Ovary (tissue), 3 donors: Measurements from ENCODE around the gene SMG9.

Experiments used
- EP300 ChIP-seq: sonication (generic); formaldehyde crosslinking; IDR thresholded peaks from one replicate; pipeline ENCODE4 v1.6.1; 2017; ENCODE audit warnings: antibody characterized with exemption
- POLR2A ChIP-seq: fragments of 450-650 bp; IDR thresholded peaks from one replicate; pipeline ENCODE4 v1.6.1; 2017; ENCODE audit warnings: antibody characterized with exemption, mild to moderate bottlenecking, moderate library complexity
- TF ChIP-seq, protein P1 (sequence below), 3 donors: fragments of 450-650 bp in 2 of 3; fragments of 200-600 bp in 1 of 3; IDR thresholded peaks; one replicate each; pipeline versions ENCODE4 v1.5.1 to v1.8.0; 2016 to 2022; ENCODE audit warnings: antibody characterized with exemption in 3 of 3, mild to moderate bottlenecking in 1 of 3
- donor health status: DM: no; HTN: no; CAD: no.

DNA sequence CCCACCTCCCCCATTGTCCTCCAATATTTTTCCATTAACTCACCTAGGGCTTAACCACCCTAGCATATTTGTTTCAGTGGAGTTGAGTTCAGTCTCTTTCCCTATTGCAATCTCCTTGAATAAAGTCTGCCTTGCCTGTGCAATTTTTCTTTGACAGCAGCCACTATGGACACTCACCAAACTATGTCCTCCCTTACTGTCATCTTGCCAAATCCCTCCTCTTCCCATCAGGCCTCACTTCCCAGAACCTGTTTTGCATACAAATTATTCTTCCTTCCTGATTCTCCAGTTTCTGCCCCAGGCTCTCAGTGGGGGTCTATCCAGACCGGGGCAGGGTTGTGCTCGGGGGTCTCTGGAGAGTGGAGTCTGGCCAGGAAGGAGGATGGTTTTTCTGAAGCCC, 49.7 kb upstream of the SMG9 start:
- TF ChIP-seq POLR2A (no peak), EP300 (no peak)
- TF ChIP-seq, protein P1, sequence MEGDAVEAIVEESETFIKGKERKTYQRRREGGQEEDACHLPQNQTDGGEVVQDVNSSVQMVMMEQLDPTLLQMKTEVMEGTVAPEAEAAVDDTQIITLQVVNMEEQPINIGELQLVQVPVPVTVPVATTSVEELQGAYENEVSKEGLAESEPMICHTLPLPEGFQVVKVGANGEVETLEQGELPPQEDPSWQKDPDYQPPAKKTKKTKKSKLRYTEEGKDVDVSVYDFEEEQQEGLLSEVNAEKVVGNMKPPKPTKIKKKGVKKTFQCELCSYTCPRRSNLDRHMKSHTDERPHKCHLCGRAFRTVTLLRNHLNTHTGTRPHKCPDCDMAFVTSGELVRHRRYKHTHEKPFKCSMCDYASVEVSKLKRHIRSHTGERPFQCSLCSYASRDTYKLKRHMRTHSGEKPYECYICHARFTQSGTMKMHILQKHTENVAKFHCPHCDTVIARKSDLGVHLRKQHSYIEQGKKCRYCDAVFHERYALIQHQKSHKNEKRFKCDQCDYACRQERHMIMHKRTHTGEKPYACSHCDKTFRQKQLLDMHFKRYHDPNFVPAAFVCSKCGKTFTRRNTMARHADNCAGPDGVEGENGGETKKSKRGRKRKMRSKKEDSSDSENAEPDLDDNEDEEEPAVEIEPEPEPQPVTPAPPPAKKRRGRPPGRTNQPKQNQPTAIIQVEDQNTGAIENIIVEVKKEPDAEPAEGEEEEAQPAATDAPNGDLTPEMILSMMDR (IDR thresholded peaks at IDR 0.05) = no peak
